ENCODE measurements around the gene SELE.

- TF ChIP-seq CTCF (conservative IDR thresholded peaks at IDR 0.05) = no peak
- TF ChIP-seq ZFX (IDR thresholded peaks at IDR 0.05) = no peak
Measured at GRCh38 chr1:169683661-169684060, 50.2 kb downstream of the SELE start.
